Keratinocyte (primary cell): Measurements from ENCODE around the gene ZNRF4.
"Not testable (repeated sequence)": the region's sequence is repeated elsewhere in the genome, so short reads cannot be mapped to it uniquely, and the experiment has no call there.

Experiments
- EZH2 ChIP-seq: IDR thresholded peaks from one replicate; pipeline ENCODE4 v1.6.1; 2012; ENCODE audit warnings: inconsistent platforms, mild to moderate bottlenecking, low read length, moderate library complexity
- TF ChIP-seq, protein P1 (sequence below), 3 experiments: IDR thresholded peaks in 1 of 3; conservative IDR thresholded peaks in 1 of 3; optimal IDR thresholded peaks in 1 of 3; 2 replicates in 2 of 3; 3 replicates in 1 of 3; pipeline versions ENCODE3 to v1.5.1; 2011; ENCODE audit warnings: low read length in 3 of 3, mild to moderate bottlenecking in 3 of 3, moderate library complexity in 2 of 3, control low read depth in 1 of 3, inconsistent platforms in 1 of 3; ENCODE audit not compliant: insufficient read depth in 2 of 3; ENCODE audit errors: extremely low read depth in 1 of 3

DNA sequence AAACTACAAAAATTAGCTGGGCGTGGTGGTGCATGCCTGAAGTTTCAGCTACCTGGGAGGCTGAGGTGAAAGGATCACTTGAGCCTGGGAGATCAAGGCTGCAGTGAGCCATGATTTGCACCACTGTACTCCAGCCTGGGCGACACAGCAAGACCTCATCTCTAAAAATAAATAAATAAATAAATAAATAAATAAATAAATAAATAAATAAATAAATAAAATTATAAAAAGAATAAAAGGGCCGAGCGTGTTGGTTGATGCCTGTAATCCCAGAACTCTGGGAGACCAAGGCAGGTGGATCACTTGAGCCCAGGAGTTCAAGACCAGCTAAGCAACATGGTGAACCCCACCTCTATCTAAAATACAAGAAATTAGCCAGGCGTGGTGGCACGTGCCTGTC, 49.0 kb upstream of the ZNRF4 start:
- TF ChIP-seq, protein P1, sequence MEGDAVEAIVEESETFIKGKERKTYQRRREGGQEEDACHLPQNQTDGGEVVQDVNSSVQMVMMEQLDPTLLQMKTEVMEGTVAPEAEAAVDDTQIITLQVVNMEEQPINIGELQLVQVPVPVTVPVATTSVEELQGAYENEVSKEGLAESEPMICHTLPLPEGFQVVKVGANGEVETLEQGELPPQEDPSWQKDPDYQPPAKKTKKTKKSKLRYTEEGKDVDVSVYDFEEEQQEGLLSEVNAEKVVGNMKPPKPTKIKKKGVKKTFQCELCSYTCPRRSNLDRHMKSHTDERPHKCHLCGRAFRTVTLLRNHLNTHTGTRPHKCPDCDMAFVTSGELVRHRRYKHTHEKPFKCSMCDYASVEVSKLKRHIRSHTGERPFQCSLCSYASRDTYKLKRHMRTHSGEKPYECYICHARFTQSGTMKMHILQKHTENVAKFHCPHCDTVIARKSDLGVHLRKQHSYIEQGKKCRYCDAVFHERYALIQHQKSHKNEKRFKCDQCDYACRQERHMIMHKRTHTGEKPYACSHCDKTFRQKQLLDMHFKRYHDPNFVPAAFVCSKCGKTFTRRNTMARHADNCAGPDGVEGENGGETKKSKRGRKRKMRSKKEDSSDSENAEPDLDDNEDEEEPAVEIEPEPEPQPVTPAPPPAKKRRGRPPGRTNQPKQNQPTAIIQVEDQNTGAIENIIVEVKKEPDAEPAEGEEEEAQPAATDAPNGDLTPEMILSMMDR (optimal IDR thresholded peaks at IDR 0.05 in 1 of 3, IDR thresholded peaks at IDR 0.05 in 1 of 3, conservative IDR thresholded peaks at IDR 0.05 in 1 of 3; ENCODE audit: extremely low read depth in 1 of 3, insufficient read depth in 2 of 3, low read length in 3 of 3), result not testable (repeated sequence)
- not testable (repeated sequence) for TF ChIP-seq EZH2
